AG09309 (cell line): ENCODE results near the gene GGA3.
"Not testable (repeated sequence)": the region's sequence is repeated elsewhere in the genome, so short reads cannot be mapped to it uniquely, and the experiment has no call there.

ENCODE experiments used
- DNase-seq: peaks from one replicate; pipeline ENCODE4 v3.0.0-alpha.2; 2010; ENCODE audit warnings: low read depth
- H3K4me3 ChIP-seq: 2 replicates; pipeline ENCODE4 v1.5.1; 2011; ENCODE audit warnings: mild to moderate bottlenecking, low read depth, low read length, moderate library complexity; ENCODE audit not compliant: control insufficient read depth
- CTCF ChIP-seq: IDR thresholded peaks from 2 replicates; pipeline ENCODE4 v1.5.1; 2011; ENCODE audit warnings: mild to moderate bottlenecking, low read depth, low read length, inconsistent platforms; ENCODE audit not compliant: insufficient read depth, control insufficient read depth; ENCODE audit errors: missing control alignments

GGA3 gene

GRCh38 chr17:75300280-75300679 is 38.9 kb upstream of the GGA3 start:
- no peak overlapping the region for H3K4me3 ChIP-seq
- no peak for DNase-seq
- TF ChIP-seq CTCF, result no peak

GRCh38 chr17:75295201-75296158 is 34.1 kb upstream of the GGA3 start:
- no peak for DNase-seq
- no peak overlapping the region for H3K4me3 ChIP-seq
- no peak for TF ChIP-seq CTCF

GRCh38 chr17:75292810-75293448 is 31.5 kb upstream of the GGA3 start:
- DNase-seq, H3K4me3 ChIP-seq: not testable (repeated sequence)

GRCh38 chr17:75289832-75290337 is 28.5 kb upstream of the GGA3 start:
- no peak for DNase-seq
- peak; percentile 20 for TF ChIP-seq CTCF
- H3K4me3 ChIP-seq, result peak overlapping the region; percentile 76

GRCh38 chr17:75289115-75289831 is 27.9 kb upstream of the GGA3 start, which contains the start of gene SLC25A19:
SLC25A19 (minus strand) TSS chr17:75289433; CDS start chr17:75286764, 2,669 bp downstream.
- peak; percentile 95 for DNase-seq
- peak within 1 kb of the TSS; percentile 76 for H3K4me3 ChIP-seq
- no peak for TF ChIP-seq CTCF

- peak overlapping the region; percentile 76 for H3K4me3 ChIP-seq
- TF ChIP-seq CTCF, result no peak
- DNase-seq, result no peak
Measured at GRCh38 chr17:75288770-75289114, 27.3 kb upstream of the GGA3 start.
